ENCODE results near the gene BCAT1. TPM values are rescaled to one million over a fixed set of nuclear protein-coding genes. Genes with fewer than 3 reads are reported as not detected.

Gene BCAT1
- total and polyA plus RNA-seq, 9 of the 15 experiments (the other 6 are each of a cell fraction or from before 2014, with no cell fraction given), result 38.5 to 157 (median 66.8) TPM

GRCh38 chr12:24920141-24920540, 28.8 kb downstream of the BCAT1 start:
- in situ Hi-C loops (cut with MboI), result no loop called here
- H3K4me3 ChIP-seq, result no peak overlapping the region
- H4K20me1 ChIP-seq (replicated peaks; ENCODE audit: control insufficient read depth, insufficient read depth, low read length), result peaks cover 8% of the 10 kb centered on the region
- H3K27ac ChIP-seq (ENCODE audit: extremely low read depth, low read depth, low read length), result no peak overlapping the region
- WGBS (ENCODE audit: insufficient coverage, low coverage, missing lambda C conversion rate), result 92% methylated on average over 3 of the region's 3 CpGs
- FAIRE-seq, result no peak
- intact Hi-C loops (cut with micrococcal nuclease), result no loop called here
- peaks cover 0 to 4% of the 10 kb centered on the region in 2 experiments; a peak in 2 of 5 replicates for H3K4me1 ChIP-seq (replicated peaks in 1 of 2; ENCODE audit: control insufficient read depth in 2 of 2, insufficient read depth in 2 of 2, low read length in 2 of 2)
- H3K9me1 ChIP-seq (ENCODE audit: control insufficient read depth, insufficient read depth, low read length), result peaks cover 3% of the 10 kb centered on the region
- no peak overlapping the region for H3K9ac ChIP-seq (ENCODE audit: insufficient read depth in 1 of 2, low read depth in 2 of 2, low read length in 2 of 2)
- no TSS peak for BruUV-seq (replicated peaks)
- H3K4me2 ChIP-seq (ENCODE audit: insufficient read depth, low read length), result no peak overlapping the region
- ChIA-PET CTCF (ENCODE audit: low intra/inter-chr PET ratio) (no interaction called here), POLR2A (interaction anchor here (0.7 to 1.0 kb wide), 2 partner anchors 14 to 24 kb away, joined by 3 read pairs; no protein-coding TSS in a partner anchor)
- no peaks in the 10 kb centered on the region for H3K27me3 ChIP-seq (ENCODE audit: control insufficient read depth in 2 of 2, insufficient read depth in 2 of 2, low read length in 2 of 2)
- no peak overlapping the region for H2AFZ ChIP-seq (ENCODE audit: low read depth, low read length)
- peaks cover 95% of the 10 kb centered on the region for H3K79me2 ChIP-seq (ENCODE audit: control insufficient read depth, insufficient read depth, low read length)
- peaks cover 23% of the 10 kb centered on the region for H3K36me3 ChIP-seq (ENCODE audit: control insufficient read depth, insufficient read depth, low read length)
- no peak for DNase-seq (ENCODE audit: extremely low read depth in 1 of 4, low spot score in 3 of 4)
- no peaks in the 10 kb centered on the region for H3K9me3 ChIP-seq (replicated peaks; ENCODE audit: control insufficient read depth, insufficient read depth, low read depth, low read length)
- ATAC-seq, result no peak
- TF ChIP-seq PBX2 (CRISPR knock-in tag; IDR thresholded peaks at IDR 0.05; ENCODE audit: low read depth), result no peak
- no peak for TF ChIP-seq PBX2 (tag; conservative IDR thresholded peaks at IDR 0.05; ENCODE audit: low read depth)
- no peak for TF ChIP-seq ATF2 (CRISPR knock-in tag; IDR thresholded peaks at IDR 0.05)
- TF ChIP-seq ATF1 (CRISPR knock-in tag; IDR thresholded peaks at IDR 0.05), result no peak
- TF ChIP-seq ATF1 (tag; IDR thresholded peaks at IDR 0.05), result no peak
- TF ChIP-seq MYNN (IDR thresholded peaks at IDR 0.05), result no peak
- TF ChIP-seq MYNN (CRISPR knock-in tag; IDR thresholded peaks at IDR 0.05), result no peak
- no peak for TF ChIP-seq THAP7 (CRISPR knock-in tag; IDR thresholded peaks at IDR 0.05)
- no peak for TF ChIP-seq VEZF1 (CRISPR knock-in tag; IDR thresholded peaks at IDR 0.05)
- no peak for TF ChIP-seq ATF7 (IDR thresholded peaks at IDR 0.05)
- TF ChIP-seq KDM2B (CRISPR knock-in tag; IDR thresholded peaks at IDR 0.05), result no peak
- TF ChIP-seq PCBP1 (IDR thresholded peaks at IDR 0.05; ENCODE audit: low read depth, low read length, poor library complexity, severe bottlenecking), result no peak
- TF ChIP-seq SIX5 (IDR thresholded peaks at IDR 0.05; ENCODE audit: borderline replicate concordance in 1 of 2, insufficient read depth in 1 of 2, low read depth in 1 of 2, low read length in 2 of 2), result no peak
- TF ChIP-seq ZNF79 (CRISPR knock-in tag; IDR thresholded peaks at IDR 0.05; ENCODE audit: low read depth), result no peak
- no peak for TF ChIP-seq ZNF408 (CRISPR knock-in tag; IDR thresholded peaks at IDR 0.05; ENCODE audit: low read depth)
- no peak for TF ChIP-seq ARID1B (IDR thresholded peaks at IDR 0.05)
- TF ChIP-seq MNT (conservative IDR thresholded peaks at IDR 0.05), result no peak
